GM18951 (cell line): ENCODE data around the gene NFATC4.
"Not testable (repeated sequence)": the region's sequence is repeated elsewhere in the genome, so short reads cannot be mapped to it uniquely, and the experiment has no call there.

ENCODE experiments used
- POLR2A ChIP-seq: IDR thresholded peaks from 4 replicates; pipeline ENCODE4 v1.6.1; 2011; ENCODE audit warnings: mild to moderate bottlenecking; ENCODE audit not compliant: insufficient read length, insufficient read depth; ENCODE audit errors: extremely low read depth
- in situ Hi-C: fragments of 300-500 bp; cut with MboI; formaldehyde crosslinking; loops from one replicate; pipeline ENCODE4 v1.12.0; 2022; ENCODE audit warnings: low sequenced_read_pairs, mixed read lengths, inconsistent platforms; ENCODE audit not compliant: unreplicated experiment

Gene NFATC4

DNA sequence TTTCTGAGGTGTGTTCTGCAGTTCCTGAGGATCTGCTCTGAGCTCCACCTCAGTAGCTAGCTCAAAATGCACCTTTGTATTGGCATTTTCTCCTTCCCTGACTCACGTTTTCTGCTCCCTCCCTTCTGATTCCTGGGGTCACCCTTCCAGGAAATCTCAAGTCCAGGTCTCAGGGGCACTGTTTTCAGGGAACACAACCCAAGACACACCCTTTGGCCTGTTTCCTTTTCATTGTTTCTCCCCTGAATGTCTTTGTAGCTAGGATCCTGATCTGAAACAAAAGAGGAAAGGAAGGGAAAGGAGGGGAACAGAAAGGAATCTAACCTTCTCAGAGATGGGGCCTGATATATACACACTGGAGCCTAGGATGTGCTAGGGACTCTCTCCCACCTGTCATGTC lies 20.9 kb upstream of the NFATC4 start:
- in situ Hi-C loops = no loop called here
- no peak for TF ChIP-seq POLR2A

DNA sequence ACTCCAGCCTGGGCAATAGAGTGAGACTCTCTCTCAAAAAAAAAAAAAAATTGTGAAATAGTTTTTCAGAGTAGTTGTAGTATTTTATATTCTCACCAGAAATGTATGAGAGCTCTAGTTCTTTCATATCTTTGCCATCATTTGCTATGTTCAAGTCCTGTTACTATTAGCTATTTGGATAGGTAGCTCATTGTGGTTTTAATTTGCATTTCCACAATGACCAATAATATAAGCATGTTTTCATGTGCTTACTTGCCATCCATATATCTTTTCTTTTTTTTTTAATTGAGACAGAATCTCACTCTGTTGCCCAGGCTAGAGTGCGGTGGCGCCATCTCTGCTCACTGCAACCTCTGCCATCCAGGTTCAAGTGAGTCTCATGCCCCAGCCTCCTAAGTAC lies 19.8 kb upstream of the NFATC4 start:
- in situ Hi-C loops = no loop called here
- TF ChIP-seq POLR2A = no peak

DNA sequence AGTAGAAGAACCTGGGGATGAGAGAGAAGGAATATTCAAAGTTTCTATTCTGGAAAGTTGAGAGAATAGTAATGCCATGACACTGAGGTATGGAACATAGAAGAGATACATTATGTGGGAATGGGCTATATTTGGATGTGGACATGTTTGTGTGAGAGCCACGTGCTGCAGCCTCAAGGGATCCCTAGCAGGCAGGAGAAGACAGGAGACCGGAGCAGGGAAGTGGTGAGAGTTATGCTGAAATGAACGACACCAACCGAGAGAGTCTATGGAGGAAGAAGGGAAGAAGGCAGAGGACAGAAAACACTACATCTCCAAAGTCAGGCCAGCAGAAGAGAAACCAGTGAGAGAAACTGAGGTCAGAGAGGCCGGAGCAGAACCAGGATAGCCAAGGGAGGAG lies 18.2 kb upstream of the NFATC4 start:
- in situ Hi-C loops = no loop called here
- no peak for TF ChIP-seq POLR2A

DNA sequence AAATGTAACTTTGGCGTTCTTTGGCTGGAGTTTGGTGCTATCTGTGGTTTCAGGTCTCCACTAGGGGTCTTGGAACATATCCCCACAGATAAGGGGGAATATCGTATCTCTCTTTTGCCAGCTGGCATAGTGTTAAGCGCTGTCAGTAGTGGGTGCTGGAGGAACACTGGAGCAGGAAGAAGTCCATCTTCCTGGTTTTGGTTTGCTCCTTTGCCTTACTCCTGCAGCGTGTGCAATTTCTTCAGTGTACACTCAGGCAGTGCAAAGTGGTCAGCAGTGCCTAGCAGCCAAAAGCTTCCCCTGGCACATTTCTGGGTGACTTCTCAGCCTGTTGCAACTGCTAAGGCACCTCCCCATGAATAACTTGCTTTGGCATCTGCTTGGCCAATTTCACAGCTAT lies 16.5 kb upstream of the NFATC4 start:
- no peak for TF ChIP-seq POLR2A
- in situ Hi-C loops = no loop called here

DNA sequence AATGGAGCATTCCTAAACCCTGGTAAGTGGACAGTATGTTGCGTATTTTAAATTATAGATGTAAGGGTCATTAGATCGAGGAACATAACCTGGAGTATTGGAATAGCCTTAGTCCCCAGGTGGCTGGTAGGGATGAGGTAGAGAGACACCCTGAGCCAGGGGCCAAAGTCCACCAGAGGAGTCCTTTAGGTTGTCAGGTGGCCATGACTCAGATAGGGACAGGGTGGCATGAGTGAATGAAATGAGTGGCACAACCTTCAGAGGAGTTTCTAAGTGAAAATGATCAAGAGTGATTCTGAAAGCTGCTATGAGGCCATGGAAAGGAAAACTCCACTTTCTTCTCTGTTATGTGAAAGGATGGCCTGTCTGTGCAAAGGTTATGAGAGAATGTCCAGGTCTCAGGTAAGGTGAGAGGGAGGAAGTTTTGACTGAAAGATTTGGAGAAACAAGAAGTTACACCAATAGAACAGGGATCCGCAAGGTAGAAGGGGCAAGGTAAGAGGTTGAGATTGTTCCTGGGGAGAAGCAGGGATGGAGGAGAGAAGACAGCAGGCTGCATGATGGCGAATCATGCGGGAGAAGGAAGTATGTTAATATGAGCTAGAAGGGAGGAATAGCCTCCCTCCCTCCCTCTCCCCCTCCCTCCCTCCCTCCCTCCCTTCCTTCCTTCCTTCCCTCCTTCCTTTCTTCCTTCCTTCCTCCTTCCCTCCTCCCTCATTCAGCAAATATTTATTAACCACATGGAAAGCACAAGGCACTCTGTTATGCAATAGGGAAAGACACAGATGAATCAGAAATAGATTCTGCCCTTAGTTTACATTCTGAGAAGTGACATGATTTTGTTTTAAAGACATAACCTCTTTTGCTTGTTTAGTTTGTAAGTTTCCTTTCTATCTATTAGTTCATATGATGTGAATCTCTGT lies 14.2 kb upstream of the NFATC4 start:
- no peak for TF ChIP-seq POLR2A
- in situ Hi-C loops = no loop called here

DNA sequence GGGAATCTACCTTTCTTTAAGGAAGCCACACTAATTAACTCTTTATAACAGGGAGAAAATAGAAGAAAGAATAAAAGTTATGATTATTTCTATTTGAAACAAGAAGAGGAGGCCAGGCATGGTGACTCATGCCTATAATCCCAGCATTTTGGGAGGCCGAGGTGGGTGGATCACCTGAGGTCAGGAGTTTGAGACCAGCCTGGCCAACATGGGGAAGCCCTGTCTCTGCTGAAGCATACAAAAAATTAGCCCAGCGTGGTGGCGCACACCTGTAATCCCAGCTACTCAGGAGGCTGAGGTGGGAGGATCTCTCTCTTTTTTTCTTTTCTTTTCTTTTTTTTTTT lies 13.5 kb upstream of the NFATC4 start:
- in situ Hi-C loops = not testable (repeated sequence)

DNA sequence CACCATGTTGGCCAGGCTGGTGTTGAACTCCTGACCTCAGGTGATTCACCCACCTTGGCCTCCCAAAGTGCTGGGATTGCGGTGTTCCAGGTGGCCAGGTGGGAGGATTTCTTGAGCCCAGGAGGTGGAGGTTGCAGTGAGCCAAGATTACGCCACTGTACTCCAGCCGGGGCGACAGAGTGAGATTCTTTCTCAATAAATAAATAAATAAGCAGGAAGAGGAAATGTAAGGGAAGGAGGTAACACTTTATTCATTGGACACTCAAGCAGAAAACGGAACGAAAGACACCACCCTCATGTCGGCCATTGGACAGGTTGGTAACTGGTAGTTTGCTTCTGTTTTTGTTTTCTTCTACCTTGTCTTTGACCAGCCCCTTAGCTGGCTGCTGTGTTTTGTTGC lies 13.0 kb upstream of the NFATC4 start:
- TF ChIP-seq POLR2A = no peak
- in situ Hi-C loops = no loop called here

DNA sequence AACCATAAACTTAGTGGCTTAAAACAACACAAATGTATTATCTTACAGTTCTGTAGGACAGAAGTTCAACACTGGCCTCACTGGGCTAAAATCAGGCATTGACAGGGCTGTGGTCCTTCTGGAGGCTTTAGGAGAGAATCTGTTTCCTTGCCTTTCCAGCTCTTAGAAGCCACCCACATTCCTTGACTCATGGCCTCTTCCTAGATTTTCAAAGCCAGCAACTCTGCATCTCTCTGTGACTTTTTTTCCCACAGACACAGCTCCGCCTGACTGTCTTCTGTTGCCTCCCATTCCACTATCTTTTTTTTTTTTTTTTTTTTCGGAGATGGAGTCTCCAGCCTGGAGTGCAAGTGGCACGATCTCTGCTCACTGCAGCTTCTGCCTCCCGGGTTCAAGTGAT lies 11.8 kb upstream of the NFATC4 start:
- in situ Hi-C loops = no loop called here
- no peak for TF ChIP-seq POLR2A

DNA sequence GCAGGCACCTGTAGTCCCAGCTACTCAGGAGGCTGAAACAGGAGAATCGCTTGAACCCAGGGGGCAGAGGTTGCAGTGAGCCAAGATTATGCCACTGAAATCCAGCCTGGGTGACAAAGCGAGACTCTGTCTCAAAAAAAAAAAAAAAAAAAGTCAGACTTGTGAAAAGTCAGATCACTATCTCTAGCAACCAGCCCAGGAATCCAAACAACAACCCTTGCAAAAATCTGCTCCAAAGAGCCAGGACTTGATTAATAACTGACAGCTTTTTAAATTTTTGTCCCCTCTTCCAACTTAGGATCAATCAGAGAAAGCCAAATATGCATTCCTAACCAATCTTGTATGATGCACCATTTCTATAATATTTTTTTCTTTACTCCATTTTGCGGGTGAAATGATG lies 7.7 kb upstream of the NFATC4 start:
- TF ChIP-seq POLR2A = no peak
- in situ Hi-C loops = no loop called here

DNA sequence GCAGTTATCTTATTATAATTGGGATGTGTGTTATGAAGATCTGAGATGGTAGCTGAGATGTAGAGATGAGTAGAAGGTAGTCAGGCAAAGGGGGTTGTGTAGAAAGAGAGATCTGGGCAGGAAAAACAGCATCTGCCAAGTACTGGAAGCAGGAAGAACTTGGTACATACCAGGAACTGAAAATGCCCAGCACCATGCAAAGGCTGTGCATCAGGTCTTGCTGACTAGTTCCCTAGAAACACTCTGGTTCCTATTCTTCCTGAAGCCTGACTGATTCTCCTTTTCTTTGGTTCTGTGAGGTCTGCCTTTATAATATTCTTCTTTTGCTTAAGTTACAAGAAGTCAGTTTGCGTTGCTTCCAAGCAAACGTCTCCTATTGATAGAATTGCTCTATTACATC lies 6.7 kb upstream of the NFATC4 start:
- in situ Hi-C loops = no loop called here
- no peak for TF ChIP-seq POLR2A

DNA sequence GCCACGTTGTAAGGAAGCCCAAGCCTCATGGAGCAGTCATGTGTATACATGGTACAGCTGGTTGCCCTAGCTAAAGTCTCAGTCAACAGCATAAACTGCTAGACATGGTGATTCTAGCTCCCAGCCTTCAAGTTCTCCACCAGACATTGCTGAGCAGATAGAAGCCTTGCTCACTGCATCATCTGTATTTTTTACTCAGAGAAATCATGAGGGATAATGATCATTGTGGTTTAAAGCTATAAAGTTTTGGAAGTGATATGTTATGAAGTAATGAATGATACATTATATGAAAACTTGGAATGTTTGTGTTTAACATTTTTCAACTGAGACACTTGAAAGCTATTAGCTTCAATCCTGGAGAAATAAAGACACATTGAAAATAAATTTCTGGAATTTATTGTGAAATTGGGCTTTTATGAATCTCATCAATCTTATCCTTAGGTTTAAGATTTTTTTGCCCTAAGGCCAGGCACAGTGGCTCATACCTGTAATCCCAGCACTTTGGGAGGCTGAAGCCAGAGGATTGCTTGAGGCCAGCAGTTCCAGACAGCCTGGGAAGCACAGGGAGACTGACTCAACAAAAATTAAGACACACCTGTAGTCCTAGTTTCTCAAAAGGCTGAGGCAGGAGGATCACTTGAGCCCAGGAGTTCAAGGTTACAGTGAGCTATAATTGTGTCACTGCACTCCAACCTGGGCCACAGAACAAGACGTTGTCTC lies 5.6 kb upstream of the NFATC4 start:
- in situ Hi-C loops = no loop called here
- no peak for TF ChIP-seq POLR2A

DNA sequence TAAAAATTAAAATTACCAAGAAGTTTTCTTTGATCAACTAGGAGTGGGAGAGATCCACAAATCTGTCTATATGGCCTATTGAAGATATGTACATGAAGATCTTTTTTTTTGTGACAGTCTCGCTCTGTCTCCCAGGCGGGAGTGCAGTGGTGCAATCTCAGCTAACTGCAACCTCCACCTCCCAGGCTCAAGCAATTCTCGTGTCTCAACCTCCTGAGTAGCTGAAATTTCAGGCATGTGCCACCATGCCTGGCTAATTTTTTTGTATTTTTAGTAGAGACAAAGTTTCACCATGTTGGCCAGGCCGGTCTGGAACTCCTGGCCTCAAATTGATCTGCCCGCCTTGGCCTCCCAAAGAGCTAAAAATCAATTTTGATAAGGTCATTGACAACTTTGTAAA lies 4.6 kb upstream of the NFATC4 start:
- in situ Hi-C loops = no loop called here
- TF ChIP-seq POLR2A = no peak

DNA sequence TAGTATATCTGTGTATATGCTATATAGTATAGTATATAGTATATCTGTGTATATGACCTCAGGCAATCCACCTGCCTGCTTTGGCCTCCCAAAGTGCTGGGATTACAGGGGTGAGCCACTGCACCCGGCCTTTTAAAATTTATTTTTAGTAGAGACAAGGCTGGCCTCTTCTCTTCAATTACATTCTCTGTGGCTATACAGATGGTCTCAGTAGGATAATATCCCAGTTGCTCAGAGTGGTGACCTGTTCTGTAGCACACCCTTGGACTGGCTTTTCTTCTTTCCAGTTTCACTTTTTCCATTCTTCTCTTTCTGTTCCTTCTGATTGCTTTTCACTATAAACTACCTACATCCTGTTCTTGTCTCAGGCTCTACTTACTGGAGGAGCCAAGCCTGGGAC lies 3.1 kb upstream of the NFATC4 start:
- in situ Hi-C loops = no loop called here

More for the DNA sequence above, 3.1 kb upstream of the NFATC4 start:
- no peak for TF ChIP-seq POLR2A
